ENCODE data around the gene CRELD2. TPM values are rescaled to one million over a fixed set of nuclear protein-coding genes. Genes with fewer than 3 reads are reported as not detected.

Gene CRELD2
- total and polyA plus RNA-seq, 2 of the 13 experiments (the other 11 are each of a cell fraction or from before 2014, with no cell fraction given): 17.2 to 44.7 TPM

DNA sequence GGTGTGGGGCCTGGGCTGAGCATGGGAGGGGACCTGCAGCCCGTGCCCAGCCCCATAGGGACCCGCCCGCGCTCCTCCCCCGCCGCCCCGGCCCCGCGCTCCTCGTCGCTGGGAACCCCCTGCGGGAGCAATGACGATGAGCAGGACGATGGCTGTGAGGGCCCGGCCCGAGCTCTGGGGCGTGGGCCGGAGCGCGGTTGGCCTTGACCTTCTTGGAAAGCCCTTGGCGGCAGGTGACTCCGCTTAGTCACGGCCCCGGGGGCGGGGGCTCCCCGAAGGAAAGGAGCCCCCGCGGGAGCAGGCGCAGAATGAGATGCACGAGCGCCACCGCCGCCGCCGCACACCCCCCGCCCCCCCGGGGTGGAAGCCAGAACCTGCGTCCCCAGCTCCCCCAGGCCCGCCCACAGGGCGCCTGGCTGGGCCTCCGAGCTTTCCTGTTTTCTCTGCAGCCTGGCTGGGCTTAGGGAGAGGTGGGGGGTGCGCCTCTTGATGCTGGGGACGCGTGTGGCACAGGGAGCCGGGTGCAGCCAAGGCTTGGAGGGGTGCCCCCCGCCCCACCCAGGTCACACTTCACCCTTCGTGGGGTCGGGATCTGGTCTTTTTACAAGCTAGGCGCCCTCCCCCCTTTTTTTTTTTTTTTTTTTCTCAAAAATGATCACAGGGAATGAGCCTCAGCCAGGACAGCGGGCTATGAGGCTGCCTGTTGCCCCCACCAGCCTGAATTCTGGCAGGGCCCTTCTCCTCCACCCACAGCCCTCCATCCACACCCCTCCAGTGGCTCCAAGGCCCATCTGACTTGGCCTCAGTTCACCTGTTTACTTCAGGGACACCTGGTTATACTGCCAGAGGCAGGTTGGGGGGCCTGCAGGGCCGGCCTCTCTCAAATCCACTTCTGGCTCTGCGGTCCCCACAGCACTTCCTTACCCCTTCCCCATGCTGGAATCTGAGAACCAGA lies 17.9 kb downstream of the CRELD2 start (continued):
- TF ChIP-seq, protein P1, sequence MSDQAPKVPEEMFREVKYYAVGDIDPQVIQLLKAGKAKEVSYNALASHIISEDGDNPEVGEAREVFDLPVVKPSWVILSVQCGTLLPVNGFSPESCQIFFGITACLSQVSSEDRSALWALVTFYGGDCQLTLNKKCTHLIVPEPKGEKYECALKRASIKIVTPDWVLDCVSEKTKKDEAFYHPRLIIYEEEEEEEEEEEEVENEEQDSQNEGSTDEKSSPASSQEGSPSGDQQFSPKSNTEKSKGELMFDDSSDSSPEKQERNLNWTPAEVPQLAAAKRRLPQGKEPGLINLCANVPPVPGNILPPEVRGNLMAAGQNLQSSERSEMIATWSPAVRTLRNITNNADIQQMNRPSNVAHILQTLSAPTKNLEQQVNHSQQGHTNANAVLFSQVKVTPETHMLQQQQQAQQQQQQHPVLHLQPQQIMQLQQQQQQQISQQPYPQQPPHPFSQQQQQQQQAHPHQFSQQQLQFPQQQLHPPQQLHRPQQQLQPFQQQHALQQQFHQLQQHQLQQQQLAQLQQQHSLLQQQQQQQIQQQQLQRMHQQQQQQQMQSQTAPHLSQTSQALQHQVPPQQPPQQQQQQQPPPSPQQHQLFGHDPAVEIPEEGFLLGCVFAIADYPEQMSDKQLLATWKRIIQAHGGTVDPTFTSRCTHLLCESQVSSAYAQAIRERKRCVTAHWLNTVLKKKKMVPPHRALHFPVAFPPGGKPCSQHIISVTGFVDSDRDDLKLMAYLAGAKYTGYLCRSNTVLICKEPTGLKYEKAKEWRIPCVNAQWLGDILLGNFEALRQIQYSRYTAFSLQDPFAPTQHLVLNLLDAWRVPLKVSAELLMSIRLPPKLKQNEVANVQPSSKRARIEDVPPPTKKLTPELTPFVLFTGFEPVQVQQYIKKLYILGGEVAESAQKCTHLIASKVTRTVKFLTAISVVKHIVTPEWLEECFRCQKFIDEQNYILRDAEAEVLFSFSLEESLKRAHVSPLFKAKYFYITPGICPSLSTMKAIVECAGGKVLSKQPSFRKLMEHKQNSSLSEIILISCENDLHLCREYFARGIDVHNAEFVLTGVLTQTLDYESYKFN (CRISPR knock-in tag; conservative IDR thresholded peaks at IDR 0.05): peak; percentile 47; the same call in 1 of the 2 replicates
- TF ChIP-seq, protein P2, sequence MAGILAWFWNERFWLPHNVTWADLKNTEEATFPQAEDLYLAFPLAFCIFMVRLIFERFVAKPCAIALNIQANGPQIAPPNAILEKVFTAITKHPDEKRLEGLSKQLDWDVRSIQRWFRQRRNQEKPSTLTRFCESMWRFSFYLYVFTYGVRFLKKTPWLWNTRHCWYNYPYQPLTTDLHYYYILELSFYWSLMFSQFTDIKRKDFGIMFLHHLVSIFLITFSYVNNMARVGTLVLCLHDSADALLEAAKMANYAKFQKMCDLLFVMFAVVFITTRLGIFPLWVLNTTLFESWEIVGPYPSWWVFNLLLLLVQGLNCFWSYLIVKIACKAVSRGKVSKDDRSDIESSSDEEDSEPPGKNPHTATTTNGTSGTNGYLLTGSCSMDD (CRISPR knock-in tag; IDR thresholded peaks at IDR 0.05): no peak
- TF ChIP-seq, protein P3, sequence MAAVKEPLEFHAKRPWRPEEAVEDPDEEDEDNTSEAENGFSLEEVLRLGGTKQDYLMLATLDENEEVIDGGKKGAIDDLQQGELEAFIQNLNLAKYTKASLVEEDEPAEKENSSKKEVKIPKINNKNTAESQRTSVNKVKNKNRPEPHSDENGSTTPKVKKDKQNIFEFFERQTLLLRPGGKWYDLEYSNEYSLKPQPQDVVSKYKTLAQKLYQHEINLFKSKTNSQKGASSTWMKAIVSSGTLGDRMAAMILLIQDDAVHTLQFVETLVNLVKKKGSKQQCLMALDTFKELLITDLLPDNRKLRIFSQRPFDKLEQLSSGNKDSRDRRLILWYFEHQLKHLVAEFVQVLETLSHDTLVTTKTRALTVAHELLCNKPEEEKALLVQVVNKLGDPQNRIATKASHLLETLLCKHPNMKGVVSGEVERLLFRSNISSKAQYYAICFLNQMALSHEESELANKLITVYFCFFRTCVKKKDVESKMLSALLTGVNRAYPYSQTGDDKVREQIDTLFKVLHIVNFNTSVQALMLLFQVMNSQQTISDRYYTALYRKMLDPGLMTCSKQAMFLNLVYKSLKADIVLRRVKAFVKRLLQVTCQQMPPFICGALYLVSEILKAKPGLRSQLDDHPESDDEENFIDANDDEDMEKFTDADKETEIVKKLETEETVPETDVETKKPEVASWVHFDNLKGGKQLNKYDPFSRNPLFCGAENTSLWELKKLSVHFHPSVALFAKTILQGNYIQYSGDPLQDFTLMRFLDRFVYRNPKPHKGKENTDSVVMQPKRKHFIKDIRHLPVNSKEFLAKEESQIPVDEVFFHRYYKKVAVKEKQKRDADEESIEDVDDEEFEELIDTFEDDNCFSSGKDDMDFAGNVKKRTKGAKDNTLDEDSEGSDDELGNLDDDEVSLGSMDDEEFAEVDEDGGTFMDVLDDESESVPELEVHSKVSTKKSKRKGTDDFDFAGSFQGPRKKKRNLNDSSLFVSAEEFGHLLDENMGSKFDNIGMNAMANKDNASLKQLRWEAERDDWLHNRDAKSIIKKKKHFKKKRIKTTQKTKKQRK (IDR thresholded peaks at IDR 0.05; ENCODE audit: low read length): no peak
- TF ChIP-seq KLF16 (CRISPR knock-in tag; IDR thresholded peaks at IDR 0.05): peak in 1 of 2 experiments; percentile 86; a peak in 2 of 4 replicates
- no peak for TF ChIP-seq NCOA5 (CRISPR knock-in tag; IDR thresholded peaks at IDR 0.05)
- TF ChIP-seq TGIF2 (CRISPR knock-in tag; IDR thresholded peaks at IDR 0.05): 0 out of 2 replicates have a peak, but pooled peaks have one; percentile 28
- TF ChIP-seq SRSF9 (IDR thresholded peaks at IDR 0.05; ENCODE audit: borderline replicate concordance, insufficient read depth, low read depth, low read length, poor library complexity, severe bottlenecking): no peak
- no peak for TF ChIP-seq MYNN (CRISPR knock-in tag; IDR thresholded peaks at IDR 0.05; ENCODE audit: low read depth)
- no peak for TF ChIP-seq ZNF761 (CRISPR knock-in tag; conservative IDR thresholded peaks at IDR 0.05)
- TF ChIP-seq SNAPC2 (CRISPR knock-in tag; IDR thresholded peaks at IDR 0.05): no peak
- TF ChIP-seq ZNF567 (CRISPR knock-in tag; IDR thresholded peaks at IDR 0.05; ENCODE audit: borderline replicate concordance): no peak
- no peak for TF ChIP-seq SMARCE1 (IDR thresholded peaks at IDR 0.05; ENCODE audit: borderline replicate concordance)
- no peak for TF ChIP-seq SAFB2 (CRISPR knock-in tag; IDR thresholded peaks at IDR 0.05; ENCODE audit: borderline replicate concordance, low read depth)
- no peak for TF ChIP-seq ZNF550 (CRISPR knock-in tag; IDR thresholded peaks at IDR 0.05; ENCODE audit: borderline replicate concordance)
- TF ChIP-seq TOE1 (CRISPR knock-in tag; IDR thresholded peaks at IDR 0.05): no peak
- no peak for TF ChIP-seq ZSCAN12 (CRISPR knock-in tag; IDR thresholded peaks at IDR 0.05)
- TF ChIP-seq SIX1 (CRISPR knock-in tag; IDR thresholded peaks at IDR 0.05; ENCODE audit: borderline replicate concordance): no peak; the same call in 1 of the 2 replicates
- TF ChIP-seq RBM22 (optimal IDR thresholded peaks at IDR 0.05; ENCODE audit: low read length): no peak
- TF ChIP-seq ZNF230 (CRISPR knock-in tag; IDR thresholded peaks at IDR 0.05): no peak
- no peak for TF ChIP-seq ZFP82 (CRISPR knock-in tag; IDR thresholded peaks at IDR 0.05; ENCODE audit: borderline replicate concordance)
- no peak for TF ChIP-seq PLRG1 (conservative IDR thresholded peaks at IDR 0.05)
- no peak for TF ChIP-seq KLF13 (CRISPR knock-in tag; IDR thresholded peaks at IDR 0.05)

Data from HepG2 (cell line).